Liver (tissue), 3 donors: ENCODE results near the gene TMEM176B.

Experiments
- GABPA ChIP-seq, 2 donors: IDR thresholded peaks in 1 of 2; conservative IDR thresholded peaks in 1 of 2; 2 replicates each; pipeline ENCODE4 v1.6.1; 2016; ENCODE audit warnings: antibody characterized with exemption in 2 of 2, mild to moderate bottlenecking in 1 of 2, moderate library complexity in 1 of 2
- NR2F2 ChIP-seq: IDR thresholded peaks from 2 replicates; pipeline ENCODE4 v1.6.1; 2016; ENCODE audit warnings: antibody characterized with exemption
- REST ChIP-seq: IDR thresholded peaks from 2 replicates; pipeline ENCODE4 v1.6.1; 2016; ENCODE audit warnings: antibody characterized with exemption, mild to moderate bottlenecking
- TAF1 ChIP-seq: conservative IDR thresholded peaks from 2 replicates; pipeline ENCODE4 v1.6.1; 2016; ENCODE audit warnings: antibody characterized with exemption, mild to moderate bottlenecking
- YY1 ChIP-seq: IDR thresholded peaks from 2 replicates; pipeline ENCODE4 v1.6.1; 2016; ENCODE audit warnings: antibody characterized with exemption, mild to moderate bottlenecking
- TF ChIP-seq, protein P1 (sequence below): fragments of 150-350 bp; IDR thresholded peaks from 2 replicates; pipeline ENCODE4 v1.5.1; 2017; ENCODE audit warnings: improper control_type of control experiment, low read depth, low read length; ENCODE audit not compliant: missing input control
- TF ChIP-seq, protein P2 (sequence below): IDR thresholded peaks from 2 replicates; pipeline ENCODE4 v1.6.1; 2016; ENCODE audit warnings: antibody characterized with exemption
- TF ChIP-seq, protein P3 (sequence below): IDR thresholded peaks from 2 replicates; pipeline ENCODE4 v1.6.1; 2016; ENCODE audit warnings: antibody characterized with exemption
- donor health status: healthy.
- donor health status: healthy.

DNA sequence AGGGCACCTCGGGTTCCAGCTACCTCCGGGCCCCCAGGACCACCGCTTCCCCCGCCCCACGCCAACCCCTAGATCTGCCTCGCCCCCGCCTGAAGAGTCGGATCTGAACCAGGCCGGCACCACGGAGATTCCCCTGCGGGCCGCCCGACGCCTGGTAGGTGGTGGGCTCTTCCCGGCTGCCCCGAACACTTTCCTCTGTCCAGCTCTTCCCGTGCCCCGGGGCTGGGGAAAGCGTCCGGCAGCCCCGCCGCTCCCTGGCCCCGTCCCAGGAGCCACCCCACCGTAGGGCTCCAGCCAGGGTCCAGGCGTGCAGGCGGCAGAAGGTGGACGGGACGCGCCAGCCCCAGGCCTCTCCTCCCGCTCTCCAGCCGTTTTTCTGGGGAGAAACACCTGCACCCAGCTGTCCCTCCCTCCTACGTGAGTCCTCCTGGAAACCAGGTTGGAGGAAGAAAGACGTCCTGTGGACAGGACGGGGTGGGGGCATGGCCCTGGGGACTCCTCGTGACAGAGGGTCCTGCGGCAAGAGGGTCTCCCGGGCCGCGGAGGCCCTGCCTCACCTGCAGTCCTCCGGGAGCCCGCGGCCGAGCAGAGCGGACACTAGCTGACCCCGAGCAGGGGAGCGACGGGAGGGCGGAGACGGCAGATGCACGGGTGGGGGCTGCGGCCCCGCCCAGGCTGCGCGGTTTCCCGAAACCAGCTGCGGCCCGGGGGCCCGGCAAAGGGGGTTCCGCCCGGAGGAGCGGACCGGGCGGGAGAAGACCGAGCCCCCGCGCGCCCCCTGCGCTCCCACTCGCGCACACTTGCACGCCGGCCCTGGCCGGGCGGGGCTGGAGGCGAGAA is at the start of gene TMEM176B:
- TF ChIP-seq, protein P1, sequence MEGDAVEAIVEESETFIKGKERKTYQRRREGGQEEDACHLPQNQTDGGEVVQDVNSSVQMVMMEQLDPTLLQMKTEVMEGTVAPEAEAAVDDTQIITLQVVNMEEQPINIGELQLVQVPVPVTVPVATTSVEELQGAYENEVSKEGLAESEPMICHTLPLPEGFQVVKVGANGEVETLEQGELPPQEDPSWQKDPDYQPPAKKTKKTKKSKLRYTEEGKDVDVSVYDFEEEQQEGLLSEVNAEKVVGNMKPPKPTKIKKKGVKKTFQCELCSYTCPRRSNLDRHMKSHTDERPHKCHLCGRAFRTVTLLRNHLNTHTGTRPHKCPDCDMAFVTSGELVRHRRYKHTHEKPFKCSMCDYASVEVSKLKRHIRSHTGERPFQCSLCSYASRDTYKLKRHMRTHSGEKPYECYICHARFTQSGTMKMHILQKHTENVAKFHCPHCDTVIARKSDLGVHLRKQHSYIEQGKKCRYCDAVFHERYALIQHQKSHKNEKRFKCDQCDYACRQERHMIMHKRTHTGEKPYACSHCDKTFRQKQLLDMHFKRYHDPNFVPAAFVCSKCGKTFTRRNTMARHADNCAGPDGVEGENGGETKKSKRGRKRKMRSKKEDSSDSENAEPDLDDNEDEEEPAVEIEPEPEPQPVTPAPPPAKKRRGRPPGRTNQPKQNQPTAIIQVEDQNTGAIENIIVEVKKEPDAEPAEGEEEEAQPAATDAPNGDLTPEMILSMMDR = no peak
- TF ChIP-seq, protein P2, sequence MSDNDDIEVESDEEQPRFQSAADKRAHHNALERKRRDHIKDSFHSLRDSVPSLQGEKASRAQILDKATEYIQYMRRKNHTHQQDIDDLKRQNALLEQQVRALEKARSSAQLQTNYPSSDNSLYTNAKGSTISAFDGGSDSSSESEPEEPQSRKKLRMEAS = no peak
- TF ChIP-seq, protein P3, sequence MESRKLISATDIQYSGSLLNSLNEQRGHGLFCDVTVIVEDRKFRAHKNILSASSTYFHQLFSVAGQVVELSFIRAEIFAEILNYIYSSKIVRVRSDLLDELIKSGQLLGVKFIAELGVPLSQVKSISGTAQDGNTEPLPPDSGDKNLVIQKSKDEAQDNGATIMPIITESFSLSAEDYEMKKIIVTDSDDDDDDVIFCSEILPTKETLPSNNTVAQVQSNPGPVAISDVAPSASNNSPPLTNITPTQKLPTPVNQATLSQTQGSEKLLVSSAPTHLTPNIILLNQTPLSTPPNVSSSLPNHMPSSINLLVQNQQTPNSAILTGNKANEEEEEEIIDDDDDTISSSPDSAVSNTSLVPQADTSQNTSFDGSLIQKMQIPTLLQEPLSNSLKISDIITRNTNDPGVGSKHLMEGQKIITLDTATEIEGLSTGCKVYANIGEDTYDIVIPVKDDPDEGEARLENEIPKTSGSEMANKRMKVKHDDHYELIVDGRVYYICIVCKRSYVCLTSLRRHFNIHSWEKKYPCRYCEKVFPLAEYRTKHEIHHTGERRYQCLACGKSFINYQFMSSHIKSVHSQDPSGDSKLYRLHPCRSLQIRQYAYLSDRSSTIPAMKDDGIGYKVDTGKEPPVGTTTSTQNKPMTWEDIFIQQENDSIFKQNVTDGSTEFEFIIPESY = no peak
- TF ChIP-seq REST = peak; percentile 49
- no peak for TF ChIP-seq YY1
- peak; percentile 43 for TF ChIP-seq TAF1
- TF ChIP-seq NR2F2 = no peak
- no peak for TF ChIP-seq GABPA (IDR thresholded peaks at IDR 0.05 in 1 of 2, conservative IDR thresholded peaks at IDR 0.05 in 1 of 2)
